HTR-8/SVneo (cell line): ENCODE results near the gene B3GLCT.

ENCODE experiments used
- DNase-seq: peaks from one replicate; pipeline ENCODE4 v3.0.0; 2011; ENCODE audit warnings: low spot score, mixed read lengths; ENCODE audit not compliant: insufficient read length
- FAIRE-seq: peaks from 2 replicates; lab custom pipeline; 2011; peaks lifted over from hg19 to GRCh38; lab: Jason Lieb, UNC

The B3GLCT gene

DNA sequence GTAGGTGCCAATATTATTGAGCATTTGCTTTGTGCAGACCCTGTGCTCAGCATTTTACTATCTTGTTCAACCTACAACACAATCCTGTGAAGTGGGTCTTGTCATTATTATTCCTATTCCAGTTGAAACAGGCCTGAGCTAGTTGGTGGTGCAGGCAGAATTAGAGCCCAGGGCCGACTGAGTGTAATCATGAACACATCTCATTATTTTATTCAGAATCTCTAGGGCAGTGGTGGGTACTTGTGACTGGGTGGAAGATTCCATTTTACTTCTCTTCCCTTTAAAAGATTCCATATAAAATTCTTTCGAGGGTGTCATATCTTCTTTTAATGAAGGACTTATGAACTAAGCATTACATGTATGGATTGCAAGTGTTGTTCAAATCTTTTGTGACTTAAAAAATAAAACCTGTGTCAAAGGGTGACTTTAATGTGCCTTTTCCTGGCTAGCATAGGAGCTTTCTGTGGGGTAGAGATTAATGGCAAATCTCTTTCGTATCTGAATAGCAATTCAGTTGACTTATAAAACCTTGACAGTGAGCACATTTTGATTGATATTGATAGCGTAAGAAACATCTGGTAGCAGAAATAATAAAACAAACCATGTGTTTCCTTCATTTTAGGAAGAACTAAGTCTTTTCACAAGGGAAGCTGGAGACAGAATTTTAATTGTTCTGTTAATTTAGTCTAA is 20.3 kb downstream of the B3GLCT start:
- DNase-seq (no peak), FAIRE-seq (no peak)

DNA sequence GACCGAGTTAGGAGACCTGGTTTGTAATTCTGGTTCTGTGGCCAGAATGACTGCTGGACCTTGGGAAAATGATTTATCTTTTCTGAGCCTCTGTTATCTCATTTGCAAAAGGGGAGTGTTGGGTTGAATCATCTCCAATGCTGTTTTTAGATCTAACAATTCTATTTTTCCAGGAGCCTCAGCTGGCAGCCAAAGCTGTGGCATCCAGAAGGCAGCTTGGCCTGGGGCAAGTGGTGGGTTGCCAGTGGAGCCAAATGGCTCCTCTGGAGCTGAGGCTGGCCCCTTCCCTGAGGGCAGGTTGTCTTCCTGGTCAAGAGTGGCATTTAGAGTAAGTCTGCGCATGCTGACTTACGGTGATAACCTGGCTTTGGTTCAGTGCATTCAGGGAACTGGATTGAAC is 21.3 kb downstream of the B3GLCT start:
- FAIRE-seq = no peak
- no peak for DNase-seq

DNA sequence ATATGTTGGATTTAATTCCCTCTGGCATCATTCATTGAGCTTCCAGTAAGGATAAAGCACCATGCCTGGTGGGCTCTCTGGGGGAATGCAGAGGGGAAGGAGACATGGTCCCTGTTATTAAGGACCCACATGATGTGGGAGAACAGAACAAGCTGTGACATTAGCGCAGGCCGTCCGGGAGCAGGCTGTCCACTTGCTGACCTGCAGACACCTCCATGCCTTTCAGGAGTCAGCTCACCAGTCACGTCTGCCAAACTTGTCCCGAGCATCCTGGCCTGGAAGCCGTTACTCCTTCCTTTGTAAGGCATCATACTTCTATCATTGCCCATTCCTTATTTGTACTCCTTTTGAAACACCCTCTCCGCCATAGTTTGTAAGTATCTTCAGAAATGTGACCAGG is 23.4 kb downstream of the B3GLCT start:
- FAIRE-seq (no peak), DNase-seq (no peak)

DNA sequence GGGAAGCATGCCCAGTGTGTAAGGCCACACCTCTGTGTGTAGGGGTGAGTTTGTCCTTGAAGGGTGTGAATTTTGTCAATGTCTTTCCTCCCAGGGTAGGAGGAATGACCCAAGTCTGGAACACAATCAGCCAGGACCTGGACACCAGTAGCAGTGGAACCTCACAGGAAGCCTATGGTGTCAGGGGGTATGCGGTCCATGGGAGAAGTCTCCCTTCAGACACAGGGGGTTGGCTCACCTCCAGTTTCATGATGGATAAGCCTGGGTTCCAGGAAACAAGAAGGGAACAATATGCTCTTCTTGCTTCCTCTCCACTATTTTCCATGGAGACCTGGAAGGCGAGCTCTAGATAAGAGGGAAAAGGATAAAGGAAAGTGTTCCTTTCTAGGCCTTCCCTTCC is 23.9 kb downstream of the B3GLCT start:
- FAIRE-seq (no peak), DNase-seq (no peak)

DNA sequence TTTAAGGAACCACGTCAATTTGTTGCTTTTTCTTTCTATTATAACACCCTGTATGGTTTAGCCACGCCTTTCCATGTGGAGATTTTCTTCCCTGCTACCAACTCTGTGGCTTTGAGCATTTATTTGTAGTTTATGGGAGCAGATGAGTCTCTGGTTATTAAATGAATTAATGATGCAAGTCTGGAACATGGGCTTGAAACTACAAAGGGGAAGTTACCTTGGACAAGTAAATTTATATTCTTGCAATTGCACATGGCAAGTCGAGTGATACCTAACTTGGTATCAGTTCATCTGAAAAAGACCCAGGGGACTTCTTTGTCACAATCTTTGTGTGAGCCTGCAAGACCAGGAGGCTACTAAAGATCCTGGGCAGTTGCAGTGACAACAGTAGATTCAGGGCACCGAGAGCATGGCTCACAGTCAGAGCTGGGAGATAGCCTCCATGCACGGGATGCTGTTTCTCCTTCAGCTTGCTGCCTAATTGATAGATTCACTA is 24.4 kb downstream of the B3GLCT start:
- DNase-seq = no peak
- FAIRE-seq = no peak

DNA sequence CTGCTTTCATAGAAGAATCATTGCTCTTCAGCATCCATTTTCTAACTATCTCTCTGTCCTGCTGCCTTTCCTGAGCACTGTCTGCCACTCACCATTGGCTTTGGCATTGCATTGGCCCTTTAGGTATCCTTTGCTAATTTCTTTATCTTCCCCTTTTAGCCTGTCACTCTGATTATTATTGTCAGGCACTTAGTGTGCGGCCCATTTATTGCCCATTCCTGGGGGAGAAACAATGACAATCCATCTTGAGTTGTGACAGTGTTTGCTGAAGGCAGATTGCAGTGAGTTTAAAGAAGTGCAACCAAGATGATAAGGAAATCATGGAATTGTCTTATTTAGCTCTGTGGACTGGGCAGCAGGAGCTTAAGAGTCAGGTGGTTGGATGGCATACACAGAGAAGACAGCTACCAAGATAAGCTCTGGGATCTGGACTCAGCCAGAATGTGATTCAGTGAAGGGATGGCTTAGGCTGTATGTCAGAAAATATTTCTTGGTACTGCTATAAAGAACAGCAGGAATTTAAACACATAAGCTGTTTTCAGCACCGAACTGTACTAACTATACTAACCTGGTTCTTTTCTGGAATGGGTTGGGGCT is 25.3 kb downstream of the B3GLCT start:
- DNase-seq (no peak), FAIRE-seq (no peak)

DNA sequence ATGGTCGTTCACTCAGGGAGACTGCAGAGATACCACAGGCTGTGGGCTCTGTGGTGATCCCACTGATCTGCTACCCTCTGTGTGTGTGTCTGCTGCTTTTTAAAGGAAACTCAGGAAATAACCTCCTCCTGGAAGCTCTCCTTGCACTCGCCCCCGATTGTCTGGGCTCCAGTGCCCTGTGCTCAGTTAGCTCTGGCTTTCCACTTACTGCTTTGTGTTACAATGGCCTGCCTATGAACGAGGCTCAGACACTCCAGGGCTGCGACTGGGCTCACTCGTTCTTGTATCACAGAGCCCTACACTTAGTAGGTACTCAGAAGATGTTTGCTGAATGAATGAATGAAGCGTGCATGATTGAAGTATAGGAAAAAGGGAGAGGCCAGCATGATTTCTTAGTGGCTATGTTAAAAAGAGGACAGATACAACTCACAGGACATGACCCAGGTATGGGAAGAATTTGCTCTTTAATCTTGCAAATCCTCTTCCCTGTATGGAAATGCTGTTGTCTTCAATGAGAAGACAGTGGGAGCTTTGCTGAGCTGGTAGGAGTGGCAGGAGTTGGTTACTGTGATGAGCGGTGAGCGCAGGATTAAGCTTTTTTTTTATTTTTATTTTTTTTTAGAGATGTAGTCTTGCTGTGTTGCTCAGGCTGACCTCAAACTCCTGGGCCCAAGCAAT is 26.4 kb downstream of the B3GLCT start:
- no peak for FAIRE-seq
- DNase-seq = no peak

DNA sequence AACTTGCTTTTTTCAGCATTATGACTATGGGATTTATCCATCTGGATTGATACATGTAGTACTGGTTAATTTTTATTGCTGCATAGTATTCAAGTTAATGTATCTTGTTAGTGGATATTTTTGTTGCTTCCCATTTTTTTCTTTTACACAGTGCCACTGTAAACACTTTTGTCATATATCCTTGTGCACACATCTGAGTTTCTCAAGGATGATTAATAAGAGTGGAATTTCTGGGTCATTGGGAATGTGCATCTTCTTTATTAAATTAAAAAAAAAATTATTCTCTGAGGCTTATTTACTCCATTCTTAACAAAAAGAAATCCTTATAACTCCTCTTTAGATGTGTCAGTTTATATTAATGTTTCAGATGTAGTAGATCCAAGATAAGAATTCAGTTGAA is 27.3 kb downstream of the B3GLCT start:
- FAIRE-seq = no peak
- DNase-seq = no peak

DNA sequence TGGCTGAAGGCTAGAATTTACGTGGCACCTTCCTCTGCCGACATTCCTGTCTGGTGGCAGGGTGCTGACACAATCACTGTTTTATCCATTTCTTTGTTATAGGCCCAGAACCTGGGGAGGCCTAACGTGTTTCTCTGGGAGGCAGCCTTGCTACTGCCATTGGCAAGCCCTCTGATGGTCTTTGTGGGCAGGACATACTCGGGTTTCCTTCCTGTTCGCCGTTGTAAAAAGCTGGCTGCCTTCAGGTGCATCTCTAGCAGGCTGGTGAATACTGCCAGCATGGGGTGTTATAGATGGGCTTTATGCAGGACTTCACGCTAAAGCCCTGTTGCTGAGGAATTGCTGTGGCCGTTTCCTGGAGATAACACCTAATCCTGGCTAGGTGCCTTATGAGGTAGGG is 28.1 kb downstream of the B3GLCT start:
- DNase-seq = no peak
- no peak for FAIRE-seq

DNA sequence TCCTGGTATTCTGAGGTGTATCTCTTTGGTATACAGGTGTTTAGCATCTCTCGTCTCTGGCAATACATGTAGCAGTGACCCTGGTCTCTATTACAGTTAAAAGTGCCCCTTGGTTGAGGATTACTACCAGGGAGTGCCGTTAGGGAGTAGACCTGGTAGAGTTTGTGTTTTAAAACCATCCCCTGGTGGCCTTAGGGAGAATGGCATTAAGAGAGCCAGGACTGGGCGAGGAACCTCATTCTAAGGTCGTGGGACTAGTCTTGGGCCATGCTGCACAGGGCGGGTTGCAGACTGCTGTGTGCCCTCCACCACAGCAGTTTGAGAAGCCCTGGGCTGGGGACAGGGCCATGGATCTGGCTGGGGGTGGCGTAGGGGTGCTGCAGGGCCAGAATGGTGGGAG is 35.0 kb downstream of the B3GLCT start:
- no peak for DNase-seq
- no peak for FAIRE-seq

DNA sequence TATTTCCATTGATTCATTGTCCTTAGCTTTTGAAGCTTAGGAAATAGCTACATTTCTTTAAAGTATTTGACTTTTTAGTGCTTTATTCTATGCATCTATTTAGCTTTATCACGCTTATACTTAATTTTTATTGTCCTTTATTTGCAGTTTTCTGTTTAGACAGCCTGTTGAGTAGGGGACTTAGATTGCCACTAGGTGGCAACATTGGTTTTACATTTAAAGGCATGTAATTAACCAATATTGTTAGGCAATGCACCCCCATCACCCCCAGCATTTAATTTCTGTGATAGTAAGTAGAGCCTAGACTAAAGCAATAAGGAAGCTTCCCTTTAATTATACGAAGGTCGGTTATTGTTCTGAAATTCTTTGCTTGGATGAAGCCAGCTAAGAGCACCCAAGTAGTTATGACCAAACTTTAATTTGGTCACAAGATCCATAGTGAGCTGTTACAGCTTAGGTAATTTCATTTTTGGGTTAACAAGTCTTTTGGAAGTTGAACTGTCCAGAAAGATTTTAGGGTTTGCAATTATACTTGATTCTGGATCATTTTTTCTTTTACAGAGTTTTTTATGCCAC is 36.5 kb downstream of the B3GLCT start:
- FAIRE-seq = no peak
- no peak for DNase-seq

DNA sequence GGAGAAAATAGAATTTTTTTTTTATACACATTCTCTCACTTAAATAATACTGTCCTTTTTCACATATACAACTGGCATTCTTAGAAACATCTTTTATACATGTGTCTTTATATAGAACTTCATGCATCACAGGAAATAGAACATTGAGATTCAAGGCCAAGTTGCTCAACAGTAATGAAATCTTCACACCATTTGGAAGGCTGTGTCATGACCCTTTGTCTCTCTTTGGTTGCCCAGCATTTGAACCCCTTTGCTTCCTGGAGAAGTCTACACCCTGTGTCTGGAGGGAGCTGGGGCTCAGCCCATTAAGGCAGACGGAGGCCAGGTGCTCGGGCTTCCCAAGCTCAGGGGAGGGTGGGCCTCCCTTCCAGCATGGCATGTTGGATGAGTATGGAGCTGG is 41.1 kb downstream of the B3GLCT start:
- DNase-seq (no peak), FAIRE-seq (no peak)

DNA sequence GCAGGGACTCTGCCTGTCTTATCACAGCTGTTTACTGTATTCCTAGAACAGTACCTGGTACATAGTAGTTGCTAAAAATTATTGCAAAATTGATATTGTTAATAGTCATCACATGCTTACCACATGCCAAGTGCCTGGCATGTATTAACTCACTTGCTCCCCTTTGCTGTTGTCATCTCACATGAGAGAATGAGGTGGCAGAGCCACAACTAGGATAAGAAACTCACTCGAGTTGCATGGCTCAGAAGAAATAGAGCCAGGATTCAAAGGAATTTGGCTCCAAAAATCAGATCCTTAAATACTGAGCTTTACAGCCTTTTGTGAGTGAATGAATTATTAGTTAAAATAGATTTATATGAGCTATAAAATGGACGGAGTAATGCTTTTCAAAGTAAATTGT is 42.6 kb downstream of the B3GLCT start:
- FAIRE-seq (no peak), DNase-seq (no peak)

DNA sequence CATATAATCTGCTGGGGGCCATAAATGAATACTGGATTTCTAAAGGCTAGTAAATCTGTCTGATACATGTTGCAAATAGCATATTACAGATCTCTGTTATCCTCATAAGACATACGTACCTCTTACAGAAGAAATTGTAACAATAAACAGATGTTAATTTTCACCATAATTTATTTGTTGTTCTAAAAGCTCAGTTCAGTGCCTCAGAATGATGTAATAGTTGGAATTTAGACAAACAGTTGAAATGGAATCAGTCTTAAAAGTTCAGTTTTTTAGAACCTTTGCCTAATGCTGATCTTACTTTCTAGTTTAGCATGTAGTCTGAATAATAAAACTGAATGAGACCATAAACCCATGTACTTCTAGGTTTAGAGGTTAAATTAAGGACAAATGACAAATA is 43.1 kb downstream of the B3GLCT start:
- DNase-seq = no peak
- FAIRE-seq = no peak

DNA sequence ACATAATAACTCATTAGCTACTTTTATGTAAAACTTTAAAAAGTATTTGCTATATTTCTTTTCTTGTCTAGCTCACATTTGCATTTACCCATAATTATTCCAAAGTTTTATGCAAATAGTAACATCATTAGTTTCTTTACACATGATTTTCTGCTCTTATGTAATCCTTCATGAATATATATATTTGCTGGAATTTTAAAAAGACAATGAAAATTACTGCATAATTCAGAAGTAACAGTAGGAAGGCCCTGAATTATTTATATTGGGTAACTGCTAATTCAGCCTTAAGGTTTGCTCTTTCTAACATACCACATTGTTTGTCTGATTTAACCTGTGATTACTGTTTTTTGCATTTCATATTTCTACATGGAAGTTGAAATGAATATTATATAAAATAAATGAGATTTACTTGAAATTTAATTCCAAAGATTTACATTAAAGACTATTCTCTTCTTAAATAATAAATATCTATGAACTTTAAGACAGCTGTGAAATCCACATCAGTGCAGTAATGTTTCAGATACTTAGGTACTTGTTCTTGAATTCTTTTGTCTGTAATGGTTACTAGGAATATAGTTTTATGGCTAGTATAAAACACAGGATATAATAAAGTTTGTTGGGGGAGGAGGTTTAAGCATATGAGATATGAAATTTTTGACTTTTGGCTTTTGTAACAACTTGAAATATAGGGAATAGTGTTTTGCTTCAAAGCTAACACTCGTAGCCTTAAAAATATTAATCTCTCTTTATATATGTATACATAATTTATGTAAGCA is 46.0 kb downstream of the B3GLCT start:
- FAIRE-seq (no peak), DNase-seq (no peak)

DNA sequence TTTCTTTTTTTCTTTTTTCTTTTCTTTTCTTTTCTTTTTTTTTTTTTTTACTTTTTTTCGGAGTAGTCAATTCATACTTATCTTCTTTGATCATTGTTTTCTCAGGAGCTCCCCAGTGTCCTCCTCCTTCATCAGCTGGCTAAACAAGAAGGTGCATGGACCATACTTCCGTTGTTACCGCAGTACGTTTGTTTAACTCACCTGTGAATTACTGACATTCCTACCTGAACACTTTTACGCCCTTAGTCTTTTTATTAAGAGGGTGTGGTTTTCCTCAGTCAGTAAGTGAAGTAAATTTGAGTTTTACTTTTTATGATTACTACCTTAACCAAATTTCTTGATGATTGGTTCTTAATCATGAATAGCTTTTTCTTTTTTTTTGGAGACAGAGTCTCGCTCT is 47.1 kb downstream of the B3GLCT start:
- FAIRE-seq (no peak), DNase-seq (no peak)

DNA sequence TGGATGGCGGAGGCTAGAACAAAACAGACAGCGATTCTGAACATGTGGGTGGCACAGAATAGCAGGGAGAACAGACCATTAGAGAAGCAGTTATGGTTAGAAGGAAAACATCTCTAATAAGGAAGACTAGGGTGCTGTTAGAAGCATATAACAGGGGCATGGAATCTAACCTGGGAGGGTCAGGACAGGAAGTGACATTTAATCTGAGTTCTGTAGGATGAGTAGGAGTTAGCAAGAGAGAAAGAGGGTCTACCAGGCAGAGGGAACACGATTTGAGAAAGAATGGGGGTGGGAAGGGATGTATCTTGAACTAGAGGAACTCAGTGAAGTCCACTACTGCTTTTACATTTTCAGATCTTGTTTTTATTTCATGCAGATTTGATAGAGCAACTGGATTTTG is 48.6 kb downstream of the B3GLCT start:
- FAIRE-seq = no peak
- DNase-seq = no peak

DNA sequence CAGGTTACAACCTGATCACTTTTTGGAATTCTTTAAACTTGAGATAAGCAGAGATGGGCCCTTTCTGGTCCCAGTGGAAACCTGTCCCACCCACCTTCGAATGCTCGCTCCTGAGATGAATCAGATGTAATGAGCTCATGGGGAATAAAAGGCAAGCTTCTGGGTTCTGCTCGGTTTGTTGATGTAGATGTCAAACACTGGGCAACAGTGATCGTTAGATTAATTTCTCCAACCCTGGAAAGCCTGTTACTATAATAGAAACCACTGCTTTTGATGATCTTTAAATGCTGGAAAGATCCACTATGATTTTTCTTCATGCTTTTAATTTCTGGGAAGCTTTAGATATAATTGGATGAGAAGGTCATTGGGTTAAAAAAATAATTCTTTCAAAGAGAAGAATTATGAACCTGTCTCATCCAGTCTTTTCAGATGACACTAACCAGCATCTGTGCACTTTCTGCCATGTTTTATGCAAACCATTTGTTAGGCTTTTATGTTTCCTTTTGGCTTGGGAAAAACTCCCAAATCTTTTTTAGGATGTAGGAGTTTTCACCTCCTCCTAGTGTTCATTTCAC is 49.3 kb downstream of the B3GLCT start:
- no peak for FAIRE-seq
- no peak for DNase-seq

DNA sequence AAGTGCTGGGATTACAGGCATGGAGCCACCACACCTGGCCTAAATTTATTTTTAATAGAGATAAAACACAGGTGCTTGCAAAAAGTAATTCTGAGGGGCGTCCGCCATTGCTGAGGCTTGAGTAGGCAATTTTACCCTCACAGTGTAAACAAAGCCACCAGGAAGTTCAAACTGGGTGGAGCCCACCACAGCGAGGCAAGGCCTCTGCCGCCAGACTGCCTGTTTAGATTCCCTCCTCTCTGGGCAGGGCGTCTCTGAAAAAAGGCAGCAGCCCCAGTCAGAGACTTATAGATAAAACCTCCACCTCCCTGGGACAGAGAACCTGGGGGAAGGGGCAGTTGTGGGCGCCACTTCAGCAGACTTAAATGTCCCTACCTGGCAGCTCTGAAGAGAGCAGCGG is 50.7 kb downstream of the B3GLCT start:
- no peak for FAIRE-seq

DNA sequence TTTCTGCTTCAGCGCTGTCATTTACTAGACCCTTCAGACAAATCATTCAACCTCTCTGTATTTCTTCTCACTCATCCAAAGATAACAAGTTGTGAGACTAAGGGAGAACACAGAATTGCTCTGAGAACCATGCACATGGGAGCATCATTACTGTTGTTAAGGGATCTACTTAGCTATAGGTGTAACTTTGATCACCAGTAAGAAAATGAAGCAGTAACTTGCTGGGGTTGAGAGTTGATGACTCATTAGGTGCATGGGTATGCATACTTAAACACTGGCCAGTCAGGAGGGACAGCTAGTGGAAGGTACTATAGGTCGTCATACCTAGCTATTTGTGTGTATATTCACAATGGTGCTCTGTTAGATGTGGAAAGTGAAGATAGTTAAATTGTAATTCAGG is 61.5 kb downstream of the B3GLCT start:
- no peak for FAIRE-seq
- DNase-seq = no peak

More for the DNA sequence above, 50.7 kb downstream of the B3GLCT start:
- DNase-seq = no peak
